ENCODE measurements around the gene NLE1. TPM values are rescaled to one million over a fixed set of nuclear protein-coding genes. Genes with fewer than 3 reads are reported as not detected.

NLE1 gene
- total RNA-seq, 2 experiments from 2014 or later = 30.3 to 34.1 TPM

DNA sequence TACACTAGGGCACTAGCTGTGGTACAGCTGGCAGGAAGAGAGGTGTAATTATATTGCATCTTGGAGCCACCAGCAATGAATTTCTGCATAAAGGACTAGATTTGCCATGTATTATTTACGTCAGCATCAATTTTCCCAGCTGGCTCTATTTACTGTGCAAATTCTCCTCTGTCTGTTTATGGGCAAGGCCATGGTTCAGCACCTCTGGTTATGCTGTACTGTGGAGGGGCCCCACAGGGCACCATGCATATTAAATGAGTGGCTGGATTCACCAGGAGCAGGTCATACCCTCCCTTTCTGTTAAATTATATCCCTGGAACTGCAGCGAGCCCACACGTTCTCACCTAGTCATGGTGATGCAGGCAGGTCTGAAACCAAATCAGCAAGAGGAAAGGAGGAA, 42.2 kb downstream of the NLE1 start:
- intact Hi-C loops (cut with micrococcal nuclease; ENCODE audit: unreplicated experiment) = no loop called here
- CTCF ChIA-PET (ENCODE audit: unreplicated experiment) = no interaction called here
- Histone ChIP-seq H3K79me2 (ENCODE audit: insufficient read depth, low read depth, low read length) (no peaks in the 10 kb centered on the region), H3K36me3 (ENCODE audit: insufficient read depth, low read length) (peaks cover 67% of the 10 kb centered on the region), H3K4me1 (ENCODE audit: insufficient read depth, low read length, poor library complexity, severe bottlenecking) (no peaks in the 10 kb centered on the region), H4K20me1 (ENCODE audit: insufficient read depth, low read length) (no peaks in the 10 kb centered on the region), H3K4me2 (ENCODE audit: low read length) (no peak overlapping the region), H3K4me3 (ENCODE audit: low read depth, low read length, poor library complexity, severe bottlenecking) (no peak overlapping the region), H3K9me3 (ENCODE audit: low read length) (no peaks in the 10 kb centered on the region), H3K27ac (ENCODE audit: low read depth, low read length, poor library complexity, severe bottlenecking) (no peak overlapping the region), H3K9me2 (ENCODE audit: insufficient read depth, low read length) (no peaks in the 10 kb centered on the region), H2AFZ (ENCODE audit: low read length) (no peak overlapping the region)
- POLR2A ChIA-PET = interaction anchor here (0.6 kb wide), 1 partner anchor 409 kb away, joined by 4 read pairs; no protein-coding TSS in a partner anchor
- no peak for DNase-seq (ENCODE audit: low spot score)
- no TSS peak for BruUV-seq (replicated peaks)
- TF ChIP-seq EZH2phosphoT487 (IDR thresholded peaks at IDR 0.05; ENCODE audit: borderline replicate concordance, low read depth, low read length) = no peak
- TF ChIP-seq, protein P1, sequence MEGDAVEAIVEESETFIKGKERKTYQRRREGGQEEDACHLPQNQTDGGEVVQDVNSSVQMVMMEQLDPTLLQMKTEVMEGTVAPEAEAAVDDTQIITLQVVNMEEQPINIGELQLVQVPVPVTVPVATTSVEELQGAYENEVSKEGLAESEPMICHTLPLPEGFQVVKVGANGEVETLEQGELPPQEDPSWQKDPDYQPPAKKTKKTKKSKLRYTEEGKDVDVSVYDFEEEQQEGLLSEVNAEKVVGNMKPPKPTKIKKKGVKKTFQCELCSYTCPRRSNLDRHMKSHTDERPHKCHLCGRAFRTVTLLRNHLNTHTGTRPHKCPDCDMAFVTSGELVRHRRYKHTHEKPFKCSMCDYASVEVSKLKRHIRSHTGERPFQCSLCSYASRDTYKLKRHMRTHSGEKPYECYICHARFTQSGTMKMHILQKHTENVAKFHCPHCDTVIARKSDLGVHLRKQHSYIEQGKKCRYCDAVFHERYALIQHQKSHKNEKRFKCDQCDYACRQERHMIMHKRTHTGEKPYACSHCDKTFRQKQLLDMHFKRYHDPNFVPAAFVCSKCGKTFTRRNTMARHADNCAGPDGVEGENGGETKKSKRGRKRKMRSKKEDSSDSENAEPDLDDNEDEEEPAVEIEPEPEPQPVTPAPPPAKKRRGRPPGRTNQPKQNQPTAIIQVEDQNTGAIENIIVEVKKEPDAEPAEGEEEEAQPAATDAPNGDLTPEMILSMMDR (conservative IDR thresholded peaks at IDR 0.05; ENCODE audit: low read length) = no peak

- Histone ChIP-seq H3K27ac (ENCODE audit: low read depth, low read length, poor library complexity, severe bottlenecking) (no peak overlapping the region), H3K9me2 (ENCODE audit: insufficient read depth, low read length) (no peaks in the 10 kb centered on the region), H3K4me3 (ENCODE audit: low read depth, low read length, poor library complexity, severe bottlenecking) (no peak overlapping the region), H3K4me1 (ENCODE audit: insufficient read depth, low read length, poor library complexity, severe bottlenecking) (no peaks in the 10 kb centered on the region), H3K36me3 (ENCODE audit: insufficient read depth, low read length) (peaks cover 50% of the 10 kb centered on the region), H3K9me3 (ENCODE audit: low read length) (no peaks in the 10 kb centered on the region), H2AFZ (ENCODE audit: low read length) (no peak overlapping the region), H4K20me1 (ENCODE audit: insufficient read depth, low read length) (no peaks in the 10 kb centered on the region), H3K4me2 (ENCODE audit: low read length) (no peak overlapping the region), H3K79me2 (ENCODE audit: insufficient read depth, low read depth, low read length) (no peaks in the 10 kb centered on the region)
- intact Hi-C loops (cut with micrococcal nuclease; ENCODE audit: unreplicated experiment) = no loop called here
- ChIA-PET POLR2A (no interaction called here), CTCF (ENCODE audit: unreplicated experiment) (no interaction called here)
- no peak for DNase-seq (ENCODE audit: low spot score)
- BruUV-seq (replicated peaks) = no TSS peak
- TF ChIP-seq, protein P1 (conservative IDR thresholded peaks at IDR 0.05; ENCODE audit: low read length) = no peak
- no peak for TF ChIP-seq EZH2phosphoT487 (IDR thresholded peaks at IDR 0.05; ENCODE audit: borderline replicate concordance, low read depth, low read length)
Observed at GRCh38 chr17:35097776-35098175, 44.3 kb downstream of the NLE1 start.

GRCh38 chr17:35095741-35096140, 46.4 kb downstream of the NLE1 start:
- DNase-seq (ENCODE audit: low spot score) = no peak
- no peak overlapping the region for H3K27ac ChIP-seq (ENCODE audit: low read depth, low read length, poor library complexity, severe bottlenecking)
- H4K20me1 ChIP-seq (ENCODE audit: insufficient read depth, low read length) = no peaks in the 10 kb centered on the region
- no peaks in the 10 kb centered on the region for H3K9me2 ChIP-seq (ENCODE audit: insufficient read depth, low read length)
- no peak overlapping the region for H3K4me2 ChIP-seq (ENCODE audit: low read length)
- H3K4me3 ChIP-seq (ENCODE audit: low read depth, low read length, poor library complexity, severe bottlenecking) = no peak overlapping the region
- H3K79me2 ChIP-seq (ENCODE audit: insufficient read depth, low read depth, low read length) = no peaks in the 10 kb centered on the region
- no peak for TF ChIP-seq EZH2phosphoT487 (IDR thresholded peaks at IDR 0.05; ENCODE audit: borderline replicate concordance, low read depth, low read length)
- TF ChIP-seq, protein P1 (conservative IDR thresholded peaks at IDR 0.05; ENCODE audit: low read length) = no peak
- peaks cover 30% of the 10 kb centered on the region for H3K36me3 ChIP-seq (ENCODE audit: insufficient read depth, low read length)
- POLR2A ChIA-PET = interaction anchor here (0.6 kb wide), 1 partner anchor 542 kb away, joined by 3 read pairs; no protein-coding TSS in a partner anchor
- BruUV-seq (replicated peaks) = no TSS peak
- H2AFZ ChIP-seq (ENCODE audit: low read length) = no peak overlapping the region
- intact Hi-C loops (cut with micrococcal nuclease; ENCODE audit: unreplicated experiment) = no loop called here
- H3K4me1 ChIP-seq (ENCODE audit: insufficient read depth, low read length, poor library complexity, severe bottlenecking) = no peaks in the 10 kb centered on the region
- no peaks in the 10 kb centered on the region for H3K9me3 ChIP-seq (ENCODE audit: low read length)
- CTCF ChIA-PET (ENCODE audit: unreplicated experiment) = no interaction called here

All from OCI-LY7 (cell line).